Liver (tissue), 9 donors: ENCODE data around the gene VWA7. TPM values are rescaled to one million over a fixed set of nuclear protein-coding genes. Genes with fewer than 3 reads are reported as not detected.
A peak's percentile ranks its signal among the peaks of the same experiment; 100 is the strongest.

Source experiments
- DNase-seq: peaks from one replicate; pipeline ENCODE4 v3.0.0-alpha.2; 2017; ENCODE audit warnings: low spot score
- H3K27ac ChIP-seq, 2 donors: one replicate each; pipeline ENCODE4 v1.7.0; 2013; ENCODE audit warnings: inconsistent platforms in 2 of 2, low read length in 2 of 2, control low read depth in 1 of 2, low read depth in 1 of 2, mild to moderate bottlenecking in 1 of 2
- H3K27me3 ChIP-seq, 4 donors: one replicate each; pipeline versions ENCODE4 v1.6.1 to v1.7.0; 2013; ENCODE audit warnings: low read length in 3 of 4, inconsistent platforms in 1 of 4, mild to moderate bottlenecking in 1 of 4, moderate library complexity in 1 of 4; ENCODE audit not compliant: control insufficient read depth in 4 of 4, insufficient read depth in 4 of 4
- H3K36me3 ChIP-seq, 4 donors: one replicate each; pipeline versions ENCODE4 v1.6.1 to v1.7.0; 2013; ENCODE audit warnings: low read length in 3 of 4, mild to moderate bottlenecking in 3 of 4, low read depth in 1 of 4, moderate library complexity in 1 of 4; ENCODE audit not compliant: control insufficient read depth in 4 of 4, insufficient read depth in 3 of 4
- H3K4me1 ChIP-seq, 4 donors: one replicate each; pipeline versions ENCODE4 v1.6.1 to v1.7.0; 2013; ENCODE audit warnings: low read length in 3 of 4, mild to moderate bottlenecking in 3 of 4, moderate library complexity in 1 of 4; ENCODE audit not compliant: control insufficient read depth in 4 of 4, insufficient read depth in 4 of 4
- H3K4me3 ChIP-seq, 3 donors: one replicate each; pipeline versions ENCODE4 v1.6.1 to v1.7.0; 2013; ENCODE audit warnings: low read length in 3 of 3, control low read depth in 1 of 3, low read depth in 1 of 3, mild to moderate bottlenecking in 1 of 3
- H3K9ac ChIP-seq, 2 donors: one replicate each; pipeline ENCODE4 v1.7.0; 2013; ENCODE audit warnings: low read length in 2 of 2, mild to moderate bottlenecking in 2 of 2, moderate library complexity in 2 of 2, control low read depth in 1 of 2, low read depth in 1 of 2
- H3K9me3 ChIP-seq, 4 donors: one replicate each; pipeline versions ENCODE4 v1.6.1 to v1.7.0; 2013; ENCODE audit warnings: low read length in 3 of 4; ENCODE audit not compliant: control insufficient read depth in 4 of 4
- EGR1 ChIP-seq, 2 donors: IDR thresholded peaks; 2 replicates each; pipeline ENCODE4 v1.6.1; 2016 to 2018; ENCODE audit warnings: antibody characterized with exemption in 2 of 2, low read depth in 2 of 2
- FOXA1 ChIP-seq: IDR thresholded peaks from 2 replicates; pipeline ENCODE4 v1.6.1; 2016; ENCODE audit warnings: antibody characterized with exemption
- FOXA2 ChIP-seq: IDR thresholded peaks from 2 replicates; pipeline ENCODE4 v1.6.1; 2016; ENCODE audit warnings: antibody characterized with exemption
- GABPA ChIP-seq, 2 donors: IDR thresholded peaks in 1 of 2; conservative IDR thresholded peaks in 1 of 2; 2 replicates each; pipeline ENCODE4 v1.6.1; 2016; ENCODE audit warnings: antibody characterized with exemption in 2 of 2, mild to moderate bottlenecking in 1 of 2, moderate library complexity in 1 of 2
- HNF4A ChIP-seq, 2 donors: conservative IDR thresholded peaks; 2 replicates each; pipeline ENCODE4 v1.6.1; 2016; ENCODE audit warnings: antibody characterized with exemption in 2 of 2, mild to moderate bottlenecking in 2 of 2
- HNF4G ChIP-seq: IDR thresholded peaks from 2 replicates; pipeline ENCODE4 v1.6.1; 2016; ENCODE audit warnings: antibody characterized with exemption
- JUND ChIP-seq, 2 donors: IDR thresholded peaks; 2 replicates each; pipeline ENCODE4 v1.6.1; 2016; ENCODE audit warnings: antibody characterized with exemption in 2 of 2
- NR2F2 ChIP-seq: IDR thresholded peaks from 2 replicates; pipeline ENCODE4 v1.6.1; 2016; ENCODE audit warnings: antibody characterized with exemption
- RAD21 ChIP-seq, 2 donors: IDR thresholded peaks; 2 replicates each; pipeline ENCODE4 v1.6.1; 2016; ENCODE audit warnings: antibody characterized with exemption in 2 of 2, mild to moderate bottlenecking in 2 of 2
- RXRA ChIP-seq, 2 donors: IDR thresholded peaks; 2 replicates each; pipeline ENCODE4 v1.6.1; 2017 to 2018; ENCODE audit warnings: antibody characterized with exemption in 2 of 2, mild to moderate bottlenecking in 1 of 2
- SP1 ChIP-seq: IDR thresholded peaks from 2 replicates; pipeline ENCODE4 v1.6.1; 2018; ENCODE audit warnings: antibody characterized with exemption, mild to moderate bottlenecking
- WGBS: extraction: QIAGEN DNeasy Blood & Tissue Kit; methylation state at CpG from one replicate; pipeline ENCODE4 v1.1.7; 2013; 5-methylcytosine and 5-hydroxymethylcytosine counted together
- polyA plus RNA-seq, 2 donors: library from polyadenylated mRNA; stranded (reverse) in 1 of 2; unstranded in 1 of 2; fragments of 200-250 nt in 1 of 2; fragments of >200 nt in 1 of 2; fragmentation: Nextera tagmentation in 1 of 2; extraction: Ambion mirVana in 1 of 2; gene quantifications; one replicate each; pipeline versions ENCODE4 v1.2.1 to v1.2.3, GENCODE V29; 2013 to 2015
- total RNA-seq, 2 donors: library from RNA; depleted of rRNA; stranded (reverse); fragments of >200 nt; gene quantifications; one replicate each; pipeline ENCODE4 v1.2.3, GENCODE V29; 2014
- TF ChIP-seq, protein P1 (sequence below): IDR thresholded peaks from 2 replicates; pipeline ENCODE4 v1.6.1; 2016; ENCODE audit warnings: antibody characterized with exemption, mild to moderate bottlenecking
- TF ChIP-seq, protein P2 (sequence below): IDR thresholded peaks from 2 replicates; pipeline ENCODE4 v1.6.1; 2016; ENCODE audit warnings: antibody characterized with exemption
- TF ChIP-seq, protein P3 (sequence below): IDR thresholded peaks from 2 replicates; pipeline ENCODE4 v1.6.1; 2016; ENCODE audit warnings: antibody characterized with exemption
- donor health status: healthy.
- donor health status: healthy.
- donor health status: healthy.
- donor health status: healthy.
- donor health status: healthy.

The VWA7 gene, protein sequence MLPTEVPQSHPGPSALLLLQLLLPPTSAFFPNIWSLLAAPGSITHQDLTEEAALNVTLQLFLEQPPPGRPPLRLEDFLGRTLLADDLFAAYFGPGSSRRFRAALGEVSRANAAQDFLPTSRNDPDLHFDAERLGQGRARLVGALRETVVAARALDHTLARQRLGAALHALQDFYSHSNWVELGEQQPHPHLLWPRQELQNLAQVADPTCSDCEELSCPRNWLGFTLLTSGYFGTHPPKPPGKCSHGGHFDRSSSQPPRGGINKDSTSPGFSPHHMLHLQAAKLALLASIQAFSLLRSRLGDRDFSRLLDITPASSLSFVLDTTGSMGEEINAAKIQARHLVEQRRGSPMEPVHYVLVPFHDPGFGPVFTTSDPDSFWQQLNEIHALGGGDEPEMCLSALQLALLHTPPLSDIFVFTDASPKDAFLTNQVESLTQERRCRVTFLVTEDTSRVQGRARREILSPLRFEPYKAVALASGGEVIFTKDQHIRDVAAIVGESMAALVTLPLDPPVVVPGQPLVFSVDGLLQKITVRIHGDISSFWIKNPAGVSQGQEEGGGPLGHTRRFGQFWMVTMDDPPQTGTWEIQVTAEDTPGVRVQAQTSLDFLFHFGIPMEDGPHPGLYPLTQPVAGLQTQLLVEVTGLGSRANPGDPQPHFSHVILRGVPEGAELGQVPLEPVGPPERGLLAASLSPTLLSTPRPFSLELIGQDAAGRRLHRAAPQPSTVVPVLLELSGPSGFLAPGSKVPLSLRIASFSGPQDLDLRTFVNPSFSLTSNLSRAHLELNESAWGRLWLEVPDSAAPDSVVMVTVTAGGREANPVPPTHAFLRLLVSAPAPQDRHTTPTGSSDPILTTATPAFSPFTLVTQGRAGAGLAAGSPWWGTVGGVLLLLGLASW
- total RNA-seq (1 to 10 TPM in 1 of 2 donors, under 1 TPM in 1; 0.17 to 2.0 TPM), polyA plus RNA-seq (1 to 10 TPM in 1 of 2 donors, under 1 TPM in 1; 0.81 to 1.0 TPM)

DNA sequence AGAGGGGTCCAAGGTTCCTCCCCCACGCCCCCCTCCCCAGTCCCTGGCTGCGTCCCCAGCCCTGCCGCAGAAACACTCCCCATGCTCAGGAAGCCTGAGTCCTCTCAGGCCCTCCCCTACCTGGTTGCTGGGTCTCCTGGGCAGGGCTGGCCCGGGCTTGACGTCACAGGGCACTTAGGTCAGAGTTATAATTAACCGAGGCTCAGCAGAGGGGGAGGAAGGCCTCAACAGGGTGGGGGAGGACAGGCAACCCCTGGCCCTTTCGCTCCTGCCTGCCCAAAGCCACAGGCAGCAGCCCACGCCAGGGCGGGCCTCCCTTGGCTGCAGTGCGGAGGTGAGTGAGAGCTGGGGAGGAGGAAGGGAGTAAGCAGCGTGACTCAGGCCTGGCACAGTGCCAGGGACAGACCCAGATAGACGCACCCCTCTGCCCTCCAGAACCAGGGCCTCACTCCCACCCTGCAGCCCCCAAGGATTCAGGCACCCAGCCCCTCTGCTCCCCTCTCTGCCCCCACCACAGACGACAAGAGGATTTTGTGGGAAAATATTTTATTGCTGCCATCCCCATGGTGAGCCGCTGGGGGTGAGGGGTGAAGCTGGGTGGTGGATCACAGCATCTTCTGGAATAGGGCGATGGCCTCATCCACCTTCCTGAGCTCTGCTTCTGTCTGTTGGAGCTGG, at the start of gene VWA7:
Gene VWA7 (minus strand): TSS at position 340 of the 678 bp plus-strand sequence. CDS start 549 bp downstream, outside the sequence.
- H3K4me3 ChIP-seq = no peak within 1 kb of the TSS
- H3K9me3 ChIP-seq = no peaks in the 10 kb centered on the region
- peak; percentile 77 for DNase-seq
- peaks cover 0 to 26% (median 6%) of the 10 kb centered on the region in 4 donors for H3K36me3 ChIP-seq
- no peaks in the 10 kb centered on the region for H3K27me3 ChIP-seq
- WGBS = 14% methylated on average over 15 of the region's 15 CpGs
- peaks cover 9 to 46% (median 31%) of the 10 kb centered on the region in 4 donors for H3K4me1 ChIP-seq
- peak; percentile 28 to 78 for TF ChIP-seq EGR1 (IDR thresholded peaks at IDR 0.05; ENCODE audit: low read depth in 2 of 2)
- TF ChIP-seq RAD21 (IDR thresholded peaks at IDR 0.05) = peak in 1 of 2 donors; percentile 64
- TF ChIP-seq HNF4G = no peak
- TF ChIP-seq, protein P1, sequence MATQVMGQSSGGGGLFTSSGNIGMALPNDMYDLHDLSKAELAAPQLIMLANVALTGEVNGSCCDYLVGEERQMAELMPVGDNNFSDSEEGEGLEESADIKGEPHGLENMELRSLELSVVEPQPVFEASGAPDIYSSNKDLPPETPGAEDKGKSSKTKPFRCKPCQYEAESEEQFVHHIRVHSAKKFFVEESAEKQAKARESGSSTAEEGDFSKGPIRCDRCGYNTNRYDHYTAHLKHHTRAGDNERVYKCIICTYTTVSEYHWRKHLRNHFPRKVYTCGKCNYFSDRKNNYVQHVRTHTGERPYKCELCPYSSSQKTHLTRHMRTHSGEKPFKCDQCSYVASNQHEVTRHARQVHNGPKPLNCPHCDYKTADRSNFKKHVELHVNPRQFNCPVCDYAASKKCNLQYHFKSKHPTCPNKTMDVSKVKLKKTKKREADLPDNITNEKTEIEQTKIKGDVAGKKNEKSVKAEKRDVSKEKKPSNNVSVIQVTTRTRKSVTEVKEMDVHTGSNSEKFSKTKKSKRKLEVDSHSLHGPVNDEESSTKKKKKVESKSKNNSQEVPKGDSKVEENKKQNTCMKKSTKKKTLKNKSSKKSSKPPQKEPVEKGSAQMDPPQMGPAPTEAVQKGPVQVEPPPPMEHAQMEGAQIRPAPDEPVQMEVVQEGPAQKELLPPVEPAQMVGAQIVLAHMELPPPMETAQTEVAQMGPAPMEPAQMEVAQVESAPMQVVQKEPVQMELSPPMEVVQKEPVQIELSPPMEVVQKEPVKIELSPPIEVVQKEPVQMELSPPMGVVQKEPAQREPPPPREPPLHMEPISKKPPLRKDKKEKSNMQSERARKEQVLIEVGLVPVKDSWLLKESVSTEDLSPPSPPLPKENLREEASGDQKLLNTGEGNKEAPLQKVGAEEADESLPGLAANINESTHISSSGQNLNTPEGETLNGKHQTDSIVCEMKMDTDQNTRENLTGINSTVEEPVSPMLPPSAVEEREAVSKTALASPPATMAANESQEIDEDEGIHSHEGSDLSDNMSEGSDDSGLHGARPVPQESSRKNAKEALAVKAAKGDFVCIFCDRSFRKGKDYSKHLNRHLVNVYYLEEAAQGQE = peak; percentile 50
- peak; percentile 49 to 51 for TF ChIP-seq JUND (IDR thresholded peaks at IDR 0.05)
- TF ChIP-seq FOXA1 = peak; percentile 44
- TF ChIP-seq NR2F2 = no peak
- TF ChIP-seq HNF4A (conservative IDR thresholded peaks at IDR 0.05) = peak; percentile 61 to 68
- TF ChIP-seq, protein P2, sequence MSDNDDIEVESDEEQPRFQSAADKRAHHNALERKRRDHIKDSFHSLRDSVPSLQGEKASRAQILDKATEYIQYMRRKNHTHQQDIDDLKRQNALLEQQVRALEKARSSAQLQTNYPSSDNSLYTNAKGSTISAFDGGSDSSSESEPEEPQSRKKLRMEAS = no peak
- peak; percentile 56 to 72 for TF ChIP-seq RXRA (IDR thresholded peaks at IDR 0.05)
- TF ChIP-seq, protein P3, sequence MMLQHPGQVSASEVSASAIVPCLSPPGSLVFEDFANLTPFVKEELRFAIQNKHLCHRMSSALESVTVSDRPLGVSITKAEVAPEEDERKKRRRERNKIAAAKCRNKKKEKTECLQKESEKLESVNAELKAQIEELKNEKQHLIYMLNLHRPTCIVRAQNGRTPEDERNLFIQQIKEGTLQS = peak; percentile 56
- TF ChIP-seq FOXA2 = no peak
- no peak for TF ChIP-seq GABPA (IDR thresholded peaks at IDR 0.05 in 1 of 2, conservative IDR thresholded peaks at IDR 0.05 in 1 of 2)
- peak; percentile 75 for TF ChIP-seq SP1
- peak within 1 kb of the TSS; percentile 67 to 71 for H3K27ac ChIP-seq
- peak within 1 kb of the TSS; percentile 51 to 57 for H3K9ac ChIP-seq

DNA sequence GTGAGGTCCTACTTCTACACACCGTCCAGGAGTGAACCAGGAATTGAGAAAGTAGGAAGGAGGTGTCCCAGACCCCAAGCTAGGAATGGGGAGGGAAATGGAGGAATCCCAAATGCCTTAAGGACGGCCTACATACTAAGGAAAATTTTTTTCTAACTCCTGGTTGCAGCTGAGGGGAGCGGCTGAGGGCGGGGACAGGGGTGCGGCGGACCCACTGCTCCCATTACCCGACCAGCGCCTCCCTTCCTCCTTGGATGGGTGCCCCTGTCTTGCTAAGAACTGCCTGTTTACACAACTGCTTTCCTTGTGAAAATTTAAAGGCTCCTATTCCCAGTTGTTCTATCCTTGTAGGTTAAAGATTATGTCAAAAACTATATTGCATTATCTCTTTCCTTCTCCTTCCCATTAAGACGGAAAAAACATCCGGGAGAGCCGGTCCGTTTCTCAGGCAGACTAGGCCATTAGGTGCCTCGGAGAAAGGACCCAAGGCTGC, 49.7 kb upstream of the VWA7 start:
- WGBS = 38% methylated on average over 13 of the region's 13 CpGs
- DNase-seq = peak; percentile 76
- Histone ChIP-seq H3K9ac (peak overlapping the region; percentile 76), H3K4me1 (peaks cover 0 to 18% (median 6%) of the 10 kb centered on the region in 4 donors), H3K36me3 (no peaks in the 10 kb centered on the region), H3K27me3 (no peaks in the 10 kb centered on the region), H3K27ac (peak overlapping the region; percentile 73 to 86), H3K4me3 (peak overlapping the region in 2 of 3 donors; percentile 5 to 65), H3K9me3 (no peaks in the 10 kb centered on the region)
- TF ChIP-seq SP1 (no peak), FOXA2 (peak; percentile 4), GABPA (IDR thresholded peaks at IDR 0.05 in 1 of 2, conservative IDR thresholded peaks at IDR 0.05 in 1 of 2) (peak in 1 of 2 donors; percentile 5)
